GM12878 (cell line): ENCODE data around the gene LYPLAL1. TPM values are rescaled to one million over a fixed set of nuclear protein-coding genes. Genes with fewer than 3 reads are reported as not detected.

Experiments used
- ATAC-seq: fragments of 200-7000 bp; cut with Tn5 transposase; 3 replicates; pipeline ENCODE4 v1.9.1; 2020; ENCODE audit warnings: mild to moderate bottlenecking, moderate library complexity
- BruUV-seq: library from RNA; stranded (reverse); fragments of 400-500 nt; replicated peaks from 2 replicates; lab custom pipeline; 2021; lab: Mats Ljungman, UMichigan
- CTCF ChIA-PET: fragments of 300-600 bp; sonication (Branson Sonifier 250); formaldehyde crosslinking; extraction: SDS; loops from one replicate; lab custom pipeline; 2021; ENCODE audit warnings: inconsistent platforms; lab: Yijun Ruan, JAX
- POLR2A ChIA-PET: fragments of 350-600 bp; formaldehyde crosslinking; extraction: SDS; loops from one replicate; lab custom pipeline; 2021; ENCODE audit warnings: inconsistent platforms; lab: Charles Lee
- RAD21 ChIA-PET: fragments of 300-600 bp; sonication (Branson Sonifier 250); formaldehyde crosslinking; loops from one replicate; lab custom pipeline; 2023; ENCODE audit warnings: antibody characterized with exemption; ENCODE audit not compliant: unreplicated experiment; lab: Charles Lee
- SMC1A ChIA-PET: fragments of 300-600 bp; sonication (Branson Sonifier 250); formaldehyde crosslinking; loops from one replicate; lab custom pipeline; 2023; ENCODE audit not compliant: unreplicated experiment, uncharacterized antibody; lab: Charles Lee
- DNase-seq: peaks from one replicate; pipeline ENCODE4 v3.0.0-alpha.2; 2011; ENCODE audit warnings: low read depth, low spot score
- FAIRE-seq: peaks from 3 replicates; lab custom pipeline; 2011; peaks lifted over from hg19 to GRCh38; lab: Jason Lieb, UNC
- H2AFZ ChIP-seq: 2 replicates; pipeline ENCODE4 v1.6.0; 2011; ENCODE audit warnings: low read depth, low read length, control low read depth; ENCODE audit not compliant: control insufficient read depth
- H3K27ac ChIP-seq: 2 replicates; pipeline ENCODE4 v1.5.1; 2011; ENCODE audit warnings: control low read depth; ENCODE audit not compliant: control insufficient read depth, insufficient read depth
- H3K27me3 ChIP-seq, 2 experiments: replicated peaks in 1 of 2; 2 replicates each; pipeline versions ENCODE4 v1.6.0 to v1.6.1; 2011; ENCODE audit warnings: low read length in 1 of 2; ENCODE audit not compliant: control insufficient read depth in 2 of 2, insufficient read depth in 2 of 2
- H3K36me3 ChIP-seq, 2 experiments: 2 replicates each; pipeline ENCODE4 v1.5.1; 2011; ENCODE audit warnings: low read length in 1 of 2; ENCODE audit not compliant: control insufficient read depth in 2 of 2, insufficient read depth in 2 of 2
- H3K4me1 ChIP-seq: 2 replicates; pipeline ENCODE4 v1.6.1; 2011; ENCODE audit warnings: mild to moderate bottlenecking, low read length, moderate library complexity, mixed read lengths; ENCODE audit not compliant: control insufficient read depth, insufficient read depth
- H3K4me2 ChIP-seq: 2 replicates; pipeline ENCODE4 v1.6.0; 2011; ENCODE audit warnings: control low read depth; ENCODE audit not compliant: control insufficient read depth, insufficient read depth
- H3K4me3 ChIP-seq: fragments of 200-600 bp; sonication (generic); 2 replicates; pipeline ENCODE4 v1.5.1; 2016
- H3K79me2 ChIP-seq: 2 replicates; pipeline ENCODE4 v1.6.0; 2011; ENCODE audit warnings: low read length; ENCODE audit not compliant: control insufficient read depth, insufficient read depth
- H3K9ac ChIP-seq: 2 replicates; pipeline ENCODE4 v1.8.0; 2011; ENCODE audit warnings: low read length, control low read depth, mixed read lengths; ENCODE audit not compliant: control insufficient read depth, insufficient read depth
- H3K9me3 ChIP-seq: replicated peaks from 3 replicates; pipeline ENCODE4 v1.5.1; 2011; ENCODE audit warnings: mild to moderate bottlenecking, low read length; ENCODE audit not compliant: control insufficient read depth, insufficient read depth
- H4K20me1 ChIP-seq: 2 replicates; pipeline ENCODE4 v1.6.0; 2011; ENCODE audit not compliant: control insufficient read depth, insufficient read depth
- CHD1 ChIP-seq: IDR thresholded peaks from 2 replicates; pipeline ENCODE4 v1.6.1; 2012; ENCODE audit warnings: low read depth, low read length, improper control_type of control experiment
- E4F1 ChIP-seq: fragments of 450-650 bp; IDR thresholded peaks from 2 replicates; pipeline ENCODE4 v1.6.1; 2018; ENCODE audit warnings: borderline replicate concordance, mild to moderate bottlenecking; ENCODE audit not compliant: partially characterized antibody
- EGR1 ChIP-seq, 2 experiments: IDR thresholded peaks; 1 replicate in 1 of 2; 2 replicates in 1 of 2; pipeline ENCODE4 v1.6.1; 2011 to 2012; ENCODE audit warnings: low read depth in 2 of 2, low read length in 2 of 2, borderline replicate concordance in 1 of 2, mild to moderate bottlenecking in 1 of 2, moderate library complexity in 1 of 2
- ESRRA ChIP-seq: IDR thresholded peaks from 2 replicates; pipeline ENCODE4 v1.6.1; 2012; ENCODE audit warnings: mild to moderate bottlenecking, low read length, improper control_type of control experiment
- FOS ChIP-seq: IDR thresholded peaks from 3 replicates; pipeline ENCODE4 v1.6.1; 2011; ENCODE audit warnings: borderline replicate concordance; ENCODE audit not compliant: insufficient read length; ENCODE audit errors: extremely low read depth
- HDAC6 ChIP-seq: fragments of 200-600 bp; sonication (generic); IDR thresholded peaks from one replicate; pipeline ENCODE4 v1.8.0; 2017; ENCODE audit warnings: antibody characterized with exemption; ENCODE audit not compliant: unreplicated experiment
- JUND ChIP-seq: IDR thresholded peaks from 2 replicates; pipeline ENCODE4 v1.6.1; 2012; ENCODE audit warnings: low read depth, mild to moderate bottlenecking, low read length, improper control_type of control experiment, moderate library complexity
- KDM1A ChIP-seq: fragments of 200-600 bp; sonication (generic); IDR thresholded peaks from 2 replicates; pipeline ENCODE4 v1.6.1; 2016; ENCODE audit warnings: borderline replicate concordance
- NBN ChIP-seq: fragments of 450-650 bp; IDR thresholded peaks from 2 replicates; pipeline ENCODE4 v1.6.1; 2016
- NKRF ChIP-seq: fragments of 450-650 bp; conservative IDR thresholded peaks from 2 replicates; pipeline ENCODE4 v1.6.1; 2017; ENCODE audit warnings: mild to moderate bottlenecking, moderate library complexity
- POU2F2 ChIP-seq: IDR thresholded peaks from 3 replicates; pipeline ENCODE4 v1.6.1; 2011; ENCODE audit warnings: low read depth, mild to moderate bottlenecking, low read length, borderline replicate concordance
- RAD51 ChIP-seq: fragments of 450-650 bp; IDR thresholded peaks from 2 replicates; pipeline ENCODE4 v1.6.1; 2016; ENCODE audit warnings: moderate library complexity, mild to moderate bottlenecking, inconsistent platforms
- RELA ChIP-seq: fragments of 450-650 bp; IDR thresholded peaks from 2 replicates; pipeline ENCODE4 v1.8.0; 2014; ENCODE audit warnings: borderline replicate concordance; ENCODE audit not compliant: partially characterized antibody
- ZNF207 ChIP-seq: fragments of 450-650 bp; IDR thresholded peaks from 2 replicates; pipeline ENCODE4 v1.6.1; 2014; ENCODE audit warnings: antibody characterized with exemption, mild to moderate bottlenecking, borderline replicate concordance
- ZNF274 ChIP-seq: IDR thresholded peaks from one replicate; pipeline ENCODE4 v1.8.0; 2011; ENCODE audit not compliant: insufficient read length, insufficient read depth
- ZNF384 ChIP-seq: IDR thresholded peaks from 2 replicates; pipeline ENCODE4 v1.6.1; 2012; ENCODE audit warnings: low read depth, mild to moderate bottlenecking, low read length, improper control_type of control experiment, borderline replicate concordance
- ZNF592 ChIP-seq: fragments of 450-650 bp; IDR thresholded peaks from 2 replicates; pipeline ENCODE4 v1.6.1; 2017; ENCODE audit warnings: mild to moderate bottlenecking, moderate library complexity
- WGBS: methylation state at CpG from one replicate; pipeline ENCODE4 v1.1.6; 2016; ENCODE audit warnings: low lambda C conversion rate; ENCODE audit not compliant: insufficient replicate concordance, insufficient coverage; ENCODE audit errors: missing lambda C conversion rate; 5-methylcytosine and 5-hydroxymethylcytosine counted together
- in situ Hi-C: fragments of 300-500 bp; cut with MboI; formaldehyde crosslinking; loops from 9 replicates; pipeline ENCODE4 v1.14.3; 2018; ENCODE audit warnings: mixed read lengths
- intact Hi-C: fragments of 100-400 bp; cut with micrococcal nuclease; formaldehyde crosslinking; loops from one replicate; pipeline ENCODE4 v1.14.2; 2022; ENCODE audit not compliant: unreplicated experiment
- polyA plus RNA-seq, 11 experiments: library from polyadenylated mRNA; depleted of rRNA in 4 of 11; unstranded in 6 of 11; stranded (reverse) in 5 of 11; fragments of >200 nt; fragmentation: Nextera tagmentation in 4 of 11; fragmentation: Illumina TruSeq in 1 of 11; extraction: Ambion mirVana in 4 of 11; extraction: Trizol in 1 of 11; gene quantifications; 1 replicate in 1 of 11; 2 replicates in 10 of 11; pipeline versions ENCODE4 v1.2.1 to v1.2.3, GENCODE V29; 2011 to 2016; ENCODE audit warnings: inconsistent platforms in 2 of 11, missing spikeins in 2 of 11, low read depth in 1 of 11
- total RNA-seq, 4 experiments: library from RNA; depleted of rRNA in 3 of 4; stranded (reverse); fragments of >200 nt in 3 of 4; fragmentation: Illumina TruSeq in 1 of 4; extraction: Trizol in 1 of 4; gene quantifications; 2 replicates each; pipeline versions ENCODE4 v1.2.1 to v1.2.3, GENCODE V29; 2013 to 2021

LYPLAL1 gene
- total and polyA plus RNA-seq, 10 of the 15 experiments (the other 5 are each of a cell fraction or from before 2014, with no cell fraction given), result 19.4 to 112 (median 40.5) TPM

- no peak overlapping the region for H3K9ac ChIP-seq
- 84% methylated on average over 4 of the region's 4 CpGs for WGBS
- H3K27me3 ChIP-seq, result no peaks in the 10 kb centered on the region
- H3K9me3 ChIP-seq, result no peaks in the 10 kb centered on the region
- in situ Hi-C loops (no loop called here), intact Hi-C loops (no loop called here)
- no peak for DNase-seq
- H3K4me2 ChIP-seq, result no peak overlapping the region
- no peaks in the 10 kb centered on the region for H3K79me2 ChIP-seq
- H4K20me1 ChIP-seq, result no peaks in the 10 kb centered on the region
- CTCF ChIA-PET, result no interaction called here
- H3K36me3 ChIP-seq, result no peaks in the 10 kb centered on the region
- H3K4me1 ChIP-seq, result no peaks in the 10 kb centered on the region
- no peak for FAIRE-seq
- BruUV-seq, result no TSS peak
- POLR2A ChIA-PET, result no interaction called here
- SMC1A ChIA-PET, result interaction anchor here (1.2 to 2.3 kb wide), 2 partner anchors 10 kb away, joined by 3 to 7 read pairs; no protein-coding TSS in a partner anchor
- no peak overlapping the region for H3K27ac ChIP-seq
- no peak overlapping the region for H3K4me3 ChIP-seq
- RAD21 ChIA-PET, result no interaction called here
- ATAC-seq, result no peak
- no peak overlapping the region for H2AFZ ChIP-seq
- TF ChIP-seq POU2F2 (no peak), HDAC6 (no peak), E4F1 (no peak), ZNF207 (no peak), NBN (no peak), KDM1A (no peak), ZNF592 (no peak), RELA (no peak), NKRF (no peak), ZNF384 (no peak), CHD1 (no peak), ESRRA (no peak), JUND (no peak), FOS (no peak), RAD51 (no peak), EGR1 (IDR thresholded peaks at IDR 0.05; ENCODE audit: borderline replicate concordance in 1 of 2, low read depth in 2 of 2, low read length in 2 of 2) (no peak), ZNF274 (no peak)
Measured at GRCh38 chr1:219153723-219154122, 20.0 kb upstream of the LYPLAL1 start.
